Caco-2 (cell line): ENCODE measurements around the gene ZDHHC22. TPM values are rescaled to one million over a fixed set of nuclear protein-coding genes. Genes with fewer than 3 reads are reported as not detected.

Source experiments
- BruUV-seq: library from RNA; stranded (reverse); fragments of 400-500 nt; replicated peaks from 2 replicates; lab custom pipeline; 2021; lab: Mats Ljungman, UMichigan
- CTCF ChIA-PET: fragments of 300-600 bp; sonication (Branson Sonifier 250); formaldehyde crosslinking; loops from one replicate; lab custom pipeline; 2022; ENCODE audit warnings: antibody characterized with exemption; lab: Charles Lee
- POLR2A ChIA-PET: fragments of 300-600 bp; sonication (Branson Sonifier 250); formaldehyde crosslinking; loops from one replicate; lab custom pipeline; 2022; ENCODE audit warnings: antibody characterized with exemption; lab: Charles Lee
- DNase-seq, 2 experiments: peaks; one replicate each; pipeline versions ENCODE4 v3.0.0 to v3.0.0-alpha.2; 2020 to 2022
- H3K27me3 ChIP-seq: replicated peaks from 2 replicates; pipeline ENCODE4 v1.6.0; 2011; ENCODE audit warnings: low read length; ENCODE audit not compliant: control insufficient read depth, insufficient read depth
- H3K36me3 ChIP-seq: 2 replicates; pipeline ENCODE4 v1.5.1; 2011; ENCODE audit warnings: low read length; ENCODE audit not compliant: control insufficient read depth, insufficient read depth
- H3K4me1 ChIP-seq: fragments of 250-450 bp; sonication (Bioruptor Pico); 2 replicates; pipeline ENCODE4 v1.5.1; 2020; ENCODE audit warnings: mild to moderate bottlenecking
- H3K4me3 ChIP-seq: 2 replicates; pipeline ENCODE4 v1.5.1; 2011; ENCODE audit warnings: low read depth, mild to moderate bottlenecking, control low read depth, low read length
- H3K9me3 ChIP-seq: fragments of 250-450 bp; sonication (Bioruptor Pico); 2 replicates; pipeline ENCODE4 v1.5.1; 2020; ENCODE audit warnings: mild to moderate bottlenecking, moderate library complexity
- H3K27ac Mint-ChIP-seq: one replicate; pipeline ENCODE4 v1.8.0; 2022; ENCODE audit warnings: mixed read lengths; ENCODE audit not compliant: unreplicated experiment
- H3K27me3 Mint-ChIP-seq: one replicate; pipeline ENCODE4 v1.8.0; 2022; ENCODE audit warnings: mixed read lengths; ENCODE audit not compliant: insufficient read depth, unreplicated experiment
- H3K36me3 Mint-ChIP-seq: one replicate; pipeline ENCODE4 v1.8.0; 2022; ENCODE audit warnings: mild to moderate bottlenecking, mixed read lengths; ENCODE audit not compliant: insufficient read depth, unreplicated experiment
- H3K4me1 Mint-ChIP-seq: one replicate; pipeline ENCODE4 v1.8.0; 2022; ENCODE audit warnings: low read depth, mixed read lengths; ENCODE audit not compliant: unreplicated experiment
- H3K4me3 Mint-ChIP-seq: one replicate; pipeline ENCODE4 v1.8.0; 2022; ENCODE audit warnings: mild to moderate bottlenecking, moderate library complexity, mixed read lengths; ENCODE audit not compliant: unreplicated experiment
- H3K9me3 Mint-ChIP-seq: one replicate; pipeline ENCODE4 v1.8.0; 2022; ENCODE audit warnings: mixed read lengths; ENCODE audit not compliant: unreplicated experiment
- CTCF ChIP-seq, 2 experiments: fragments of 200-600 bp in 1 of 2; IDR thresholded peaks; 1 replicate in 1 of 2; 2 replicates in 1 of 2; pipeline versions ENCODE4 v1.5.1 to v1.8.0; 2011 to 2022; ENCODE audit warnings: antibody characterized with exemption in 1 of 2, control low read depth in 1 of 2, inconsistent platforms in 1 of 2, low read depth in 1 of 2, low read length in 1 of 2, mild to moderate bottlenecking in 1 of 2, moderate library complexity in 1 of 2; ENCODE audit not compliant: insufficient read depth in 1 of 2, severe bottlenecking in 1 of 2, unreplicated experiment in 1 of 2
- intact Hi-C: fragments of 100-400 bp; cut with micrococcal nuclease; formaldehyde crosslinking; loops from one replicate; pipeline ENCODE4 v1.10.0; 2022; ENCODE audit not compliant: unreplicated experiment
- total RNA-seq: library from RNA; stranded (reverse); gene quantifications from 2 replicates; pipeline ENCODE4 v1.2.3, GENCODE V29; 2022

The ZDHHC22 gene
- total RNA-seq, 1 experiment from 2014 or later = not detected

GRCh38 chr14:77123381-77124325 lies 17.9 kb downstream of the ZDHHC22 start:
- Histone ChIP-seq H3K4me1 (0 out of 2 replicates have a peak, but pooled peaks cover 5% of the 10 kb centered on the region), H3K36me3 (no peaks in the 10 kb centered on the region), H3K4me3 (no peak overlapping the region), H3K27me3 (no peaks in the 10 kb centered on the region), H3K9me3 (no peaks in the 10 kb centered on the region)
- BruUV-seq = no TSS peak
- ChIA-PET CTCF (interaction anchor here (0.5 to 1.3 kb wide), 3 partner anchors 10 to 203 kb away, joined by 3 to 4 read pairs (median 3); no protein-coding TSS in a partner anchor), POLR2A (no interaction called here)
- no peaks in the 10 kb centered on the region for H3K36me3 Mint-ChIP-seq
- H3K9me3 Mint-ChIP-seq = no peaks in the 10 kb centered on the region
- no peak overlapping the region for H3K4me3 Mint-ChIP-seq
- no peak overlapping the region for H3K27ac Mint-ChIP-seq
- intact Hi-C loops = no loop called here
- peak in 1 of 2 experiments; percentile 25 for DNase-seq
- H3K27me3 Mint-ChIP-seq = peaks cover 2% of the 10 kb centered on the region
- TF ChIP-seq CTCF (IDR thresholded peaks at IDR 0.05; ENCODE audit: insufficient read depth in 1 of 2, low read depth in 1 of 2, low read length in 1 of 2, severe bottlenecking in 1 of 2, unreplicated experiment in 1 of 2) = no peak
- no peaks in the 10 kb centered on the region for H3K4me1 Mint-ChIP-seq

GRCh38 chr14:77122526-77123125 lies 19.0 kb downstream of the ZDHHC22 start:
- Mint-ChIP-seq H3K4me3 (no peak overlapping the region), H3K27ac (no peak overlapping the region), H3K9me3 (no peaks in the 10 kb centered on the region), H3K4me1 (no peaks in the 10 kb centered on the region), H3K27me3 (peaks cover 2% of the 10 kb centered on the region), H3K36me3 (no peaks in the 10 kb centered on the region)
- Histone ChIP-seq H3K4me1 (0 out of 2 replicates have a peak, but pooled peaks cover 5% of the 10 kb centered on the region), H3K9me3 (no peaks in the 10 kb centered on the region), H3K4me3 (no peak overlapping the region), H3K27me3 (no peaks in the 10 kb centered on the region), H3K36me3 (no peaks in the 10 kb centered on the region)
- ChIA-PET CTCF (no interaction called here), POLR2A (no interaction called here)
- DNase-seq = no peak
- no peak for TF ChIP-seq CTCF (IDR thresholded peaks at IDR 0.05; ENCODE audit: insufficient read depth in 1 of 2, low read depth in 1 of 2, low read length in 1 of 2, severe bottlenecking in 1 of 2, unreplicated experiment in 1 of 2)
- intact Hi-C loops = no loop called here
- no TSS peak for BruUV-seq
